HL-60 (cell line): Measurements from ENCODE around the gene PHC2.

Experiments used
- GABPA ChIP-seq: IDR thresholded peaks from 2 replicates; pipeline ENCODE4 v1.6.1; 2012; ENCODE audit warnings: low read depth
- POLR2AphosphoS5 ChIP-seq: IDR thresholded peaks from 2 replicates; pipeline ENCODE4 v1.6.1; 2012; ENCODE audit warnings: low read depth
- SPI1 ChIP-seq: IDR thresholded peaks from 2 replicates; pipeline ENCODE4 v1.6.1; 2012; ENCODE audit warnings: low read depth, mild to moderate bottlenecking, borderline replicate concordance
- TF ChIP-seq, protein P1 (sequence below): IDR thresholded peaks from one replicate; pipeline ENCODE4 v1.5.1; 2011; ENCODE audit warnings: low read length, control low read depth, inconsistent platforms; ENCODE audit not compliant: insufficient read depth
- TF ChIP-seq, protein P2 (sequence below): IDR thresholded peaks from 2 replicates; pipeline ENCODE4 v1.6.1; 2012; ENCODE audit warnings: low read depth; ENCODE audit not compliant: insufficient replicate concordance

DNA sequence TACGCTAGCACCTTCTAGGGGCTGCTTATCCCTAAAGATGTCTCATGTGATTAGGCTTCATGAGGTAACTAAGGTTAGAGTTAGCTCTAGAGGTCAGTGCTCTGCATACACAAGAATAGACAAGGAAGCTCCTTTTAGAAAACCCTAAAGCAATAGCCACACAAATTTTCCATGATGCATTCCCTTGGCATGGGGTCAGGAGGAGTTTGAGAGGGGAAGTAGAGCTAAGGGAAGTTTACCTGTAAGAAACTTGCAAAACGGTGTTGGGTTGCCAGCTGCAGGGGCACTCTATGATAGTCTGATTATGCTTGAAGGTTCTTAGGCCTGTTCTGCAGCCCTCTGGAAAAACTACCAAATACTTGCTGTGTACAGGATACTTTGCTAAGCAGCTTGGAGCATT is 71.0 kb downstream of the PHC2 start:
- TF ChIP-seq, protein P1, sequence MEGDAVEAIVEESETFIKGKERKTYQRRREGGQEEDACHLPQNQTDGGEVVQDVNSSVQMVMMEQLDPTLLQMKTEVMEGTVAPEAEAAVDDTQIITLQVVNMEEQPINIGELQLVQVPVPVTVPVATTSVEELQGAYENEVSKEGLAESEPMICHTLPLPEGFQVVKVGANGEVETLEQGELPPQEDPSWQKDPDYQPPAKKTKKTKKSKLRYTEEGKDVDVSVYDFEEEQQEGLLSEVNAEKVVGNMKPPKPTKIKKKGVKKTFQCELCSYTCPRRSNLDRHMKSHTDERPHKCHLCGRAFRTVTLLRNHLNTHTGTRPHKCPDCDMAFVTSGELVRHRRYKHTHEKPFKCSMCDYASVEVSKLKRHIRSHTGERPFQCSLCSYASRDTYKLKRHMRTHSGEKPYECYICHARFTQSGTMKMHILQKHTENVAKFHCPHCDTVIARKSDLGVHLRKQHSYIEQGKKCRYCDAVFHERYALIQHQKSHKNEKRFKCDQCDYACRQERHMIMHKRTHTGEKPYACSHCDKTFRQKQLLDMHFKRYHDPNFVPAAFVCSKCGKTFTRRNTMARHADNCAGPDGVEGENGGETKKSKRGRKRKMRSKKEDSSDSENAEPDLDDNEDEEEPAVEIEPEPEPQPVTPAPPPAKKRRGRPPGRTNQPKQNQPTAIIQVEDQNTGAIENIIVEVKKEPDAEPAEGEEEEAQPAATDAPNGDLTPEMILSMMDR = no peak
- TF ChIP-seq, protein P2, sequence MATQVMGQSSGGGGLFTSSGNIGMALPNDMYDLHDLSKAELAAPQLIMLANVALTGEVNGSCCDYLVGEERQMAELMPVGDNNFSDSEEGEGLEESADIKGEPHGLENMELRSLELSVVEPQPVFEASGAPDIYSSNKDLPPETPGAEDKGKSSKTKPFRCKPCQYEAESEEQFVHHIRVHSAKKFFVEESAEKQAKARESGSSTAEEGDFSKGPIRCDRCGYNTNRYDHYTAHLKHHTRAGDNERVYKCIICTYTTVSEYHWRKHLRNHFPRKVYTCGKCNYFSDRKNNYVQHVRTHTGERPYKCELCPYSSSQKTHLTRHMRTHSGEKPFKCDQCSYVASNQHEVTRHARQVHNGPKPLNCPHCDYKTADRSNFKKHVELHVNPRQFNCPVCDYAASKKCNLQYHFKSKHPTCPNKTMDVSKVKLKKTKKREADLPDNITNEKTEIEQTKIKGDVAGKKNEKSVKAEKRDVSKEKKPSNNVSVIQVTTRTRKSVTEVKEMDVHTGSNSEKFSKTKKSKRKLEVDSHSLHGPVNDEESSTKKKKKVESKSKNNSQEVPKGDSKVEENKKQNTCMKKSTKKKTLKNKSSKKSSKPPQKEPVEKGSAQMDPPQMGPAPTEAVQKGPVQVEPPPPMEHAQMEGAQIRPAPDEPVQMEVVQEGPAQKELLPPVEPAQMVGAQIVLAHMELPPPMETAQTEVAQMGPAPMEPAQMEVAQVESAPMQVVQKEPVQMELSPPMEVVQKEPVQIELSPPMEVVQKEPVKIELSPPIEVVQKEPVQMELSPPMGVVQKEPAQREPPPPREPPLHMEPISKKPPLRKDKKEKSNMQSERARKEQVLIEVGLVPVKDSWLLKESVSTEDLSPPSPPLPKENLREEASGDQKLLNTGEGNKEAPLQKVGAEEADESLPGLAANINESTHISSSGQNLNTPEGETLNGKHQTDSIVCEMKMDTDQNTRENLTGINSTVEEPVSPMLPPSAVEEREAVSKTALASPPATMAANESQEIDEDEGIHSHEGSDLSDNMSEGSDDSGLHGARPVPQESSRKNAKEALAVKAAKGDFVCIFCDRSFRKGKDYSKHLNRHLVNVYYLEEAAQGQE = no peak
- no peak for TF ChIP-seq SPI1
- TF ChIP-seq POLR2AphosphoS5 = no peak
- TF ChIP-seq GABPA = no peak
